Vagina (tissue), 2 donors: ENCODE results near the gene AP2B1.

Experiments used
- POLR2A ChIP-seq, 2 donors: fragments of 450-650 bp; IDR thresholded peaks; one replicate each; pipeline ENCODE4 v1.6.1; 2017; ENCODE audit warnings: antibody characterized with exemption in 2 of 2, mild to moderate bottlenecking in 2 of 2, moderate library complexity in 2 of 2
- TF ChIP-seq, protein P1 (sequence below), 3 experiments: fragments of 450-650 bp in 2 of 3; fragments of 200-600 bp in 1 of 3; sonication (generic) in 1 of 3; IDR thresholded peaks; one replicate each; pipeline ENCODE4 v1.5.1; 2017 to 2019; ENCODE audit warnings: antibody characterized with exemption in 3 of 3, mild to moderate bottlenecking in 2 of 3, moderate library complexity in 2 of 3

DNA sequence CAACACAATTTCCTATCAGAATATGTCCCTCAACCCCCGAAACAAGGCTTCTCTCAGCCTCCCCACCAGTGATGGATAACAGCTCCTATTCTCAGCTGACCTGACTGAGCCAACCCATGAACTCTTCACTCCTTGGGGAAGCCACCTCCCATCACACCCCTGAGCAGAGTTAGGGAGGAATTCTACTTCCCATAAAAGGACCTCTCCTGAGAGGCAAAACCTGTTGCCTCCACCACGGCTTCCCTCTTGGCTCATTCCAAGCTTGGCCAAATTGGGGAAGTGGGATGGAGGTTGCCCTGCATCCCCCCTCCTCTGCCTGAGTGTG, 138.6 kb downstream of the AP2B1 start:
- no peak for TF ChIP-seq POLR2A (IDR thresholded peaks at IDR 0.05)
- TF ChIP-seq, protein P1, sequence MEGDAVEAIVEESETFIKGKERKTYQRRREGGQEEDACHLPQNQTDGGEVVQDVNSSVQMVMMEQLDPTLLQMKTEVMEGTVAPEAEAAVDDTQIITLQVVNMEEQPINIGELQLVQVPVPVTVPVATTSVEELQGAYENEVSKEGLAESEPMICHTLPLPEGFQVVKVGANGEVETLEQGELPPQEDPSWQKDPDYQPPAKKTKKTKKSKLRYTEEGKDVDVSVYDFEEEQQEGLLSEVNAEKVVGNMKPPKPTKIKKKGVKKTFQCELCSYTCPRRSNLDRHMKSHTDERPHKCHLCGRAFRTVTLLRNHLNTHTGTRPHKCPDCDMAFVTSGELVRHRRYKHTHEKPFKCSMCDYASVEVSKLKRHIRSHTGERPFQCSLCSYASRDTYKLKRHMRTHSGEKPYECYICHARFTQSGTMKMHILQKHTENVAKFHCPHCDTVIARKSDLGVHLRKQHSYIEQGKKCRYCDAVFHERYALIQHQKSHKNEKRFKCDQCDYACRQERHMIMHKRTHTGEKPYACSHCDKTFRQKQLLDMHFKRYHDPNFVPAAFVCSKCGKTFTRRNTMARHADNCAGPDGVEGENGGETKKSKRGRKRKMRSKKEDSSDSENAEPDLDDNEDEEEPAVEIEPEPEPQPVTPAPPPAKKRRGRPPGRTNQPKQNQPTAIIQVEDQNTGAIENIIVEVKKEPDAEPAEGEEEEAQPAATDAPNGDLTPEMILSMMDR (IDR thresholded peaks at IDR 0.05): no peak
